ENCODE results near the gene GPER1.
"Not testable (repeated sequence)": the region's sequence is repeated elsewhere in the genome, so short reads cannot be mapped to it uniquely, and the experiment has no call there.

The GPER1 gene

DNA sequence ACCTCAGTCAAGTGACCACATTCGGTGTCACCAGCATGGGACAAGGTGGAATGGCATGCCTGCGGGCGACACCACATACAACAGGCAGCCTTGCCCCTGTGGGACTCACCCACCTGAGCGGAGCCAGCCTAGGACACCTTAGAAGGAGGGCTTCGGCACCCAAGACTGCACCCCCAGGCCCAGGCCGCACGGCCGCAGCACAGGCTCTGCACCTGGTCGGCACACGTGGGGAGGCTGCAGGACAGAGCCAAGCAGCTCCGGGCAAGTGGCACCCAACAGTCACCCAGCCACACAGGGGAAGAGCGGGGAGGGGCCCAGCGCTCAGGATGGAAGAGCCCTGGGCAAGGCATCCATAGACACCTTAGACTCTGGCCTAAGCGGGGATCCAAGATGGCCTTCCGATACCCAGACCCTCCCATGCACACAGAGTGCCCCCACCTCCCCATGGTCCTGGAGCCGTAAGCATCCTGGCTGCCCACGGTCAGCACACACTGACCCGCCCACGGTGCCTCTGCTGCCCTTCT, 16.1 kb upstream of the GPER1 start:
- no peak for DNase-seq

DNA sequence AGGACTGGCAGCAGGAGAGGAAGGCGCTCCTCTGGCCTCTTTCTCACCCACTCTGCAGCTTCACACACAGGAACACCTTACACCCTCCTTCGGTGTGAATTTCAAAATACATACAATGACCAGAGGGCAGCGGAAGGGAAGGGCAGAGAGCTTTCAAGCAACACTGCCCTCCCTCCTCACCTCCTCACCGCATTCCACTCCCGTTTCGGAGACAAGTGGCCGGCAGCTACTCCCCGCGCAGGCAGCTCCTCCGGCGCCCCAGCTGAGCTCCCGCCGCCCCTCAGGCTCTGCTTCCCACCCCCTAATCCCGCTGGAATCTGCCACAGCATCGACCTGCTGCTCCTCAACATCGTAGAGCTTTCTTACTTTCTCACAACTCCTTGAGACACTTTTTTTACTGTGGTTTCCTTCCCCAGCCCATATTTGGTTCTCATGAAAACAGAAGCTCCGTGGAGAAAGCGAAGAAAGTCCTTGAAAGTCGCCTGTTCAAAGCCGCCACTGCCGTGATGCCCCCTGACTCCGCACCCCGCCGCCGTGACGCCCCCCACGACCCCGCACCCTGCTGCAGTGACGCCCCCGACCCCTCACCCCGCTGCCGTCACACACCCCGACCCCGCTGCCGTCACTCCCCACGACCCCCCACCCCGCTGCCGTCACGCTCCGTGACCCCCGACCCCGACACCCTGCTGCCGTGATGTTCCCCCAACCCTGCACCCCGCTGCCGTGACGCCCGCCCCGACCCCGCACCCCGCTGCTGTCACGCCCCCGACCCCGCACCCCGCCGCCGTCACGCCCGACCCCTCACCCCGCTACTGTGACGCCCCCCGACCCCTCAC, 14.6 kb upstream of the GPER1 start:
- no peak for DNase-seq

DNA sequence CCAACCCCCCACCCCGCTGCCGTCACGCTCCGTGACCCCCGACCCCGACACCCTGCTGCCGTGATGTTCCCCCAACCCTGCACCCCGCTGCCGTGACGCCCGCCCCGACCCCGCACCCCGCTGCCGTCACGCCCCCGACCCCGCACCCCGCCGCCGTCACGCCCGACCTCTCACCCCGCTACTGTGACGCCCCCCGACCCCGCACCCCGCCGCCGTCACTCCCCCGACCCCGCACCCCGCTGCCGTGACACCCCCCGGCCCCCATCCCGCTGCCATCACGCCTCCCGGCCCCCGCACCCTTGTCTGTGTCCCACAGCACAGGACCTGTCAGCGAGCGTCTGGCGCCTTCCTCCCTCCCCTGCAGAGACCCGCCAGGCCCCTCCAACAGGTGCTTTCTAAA, 13.9 kb upstream of the GPER1 start:
- DNase-seq: not testable (repeated sequence)

DNA sequence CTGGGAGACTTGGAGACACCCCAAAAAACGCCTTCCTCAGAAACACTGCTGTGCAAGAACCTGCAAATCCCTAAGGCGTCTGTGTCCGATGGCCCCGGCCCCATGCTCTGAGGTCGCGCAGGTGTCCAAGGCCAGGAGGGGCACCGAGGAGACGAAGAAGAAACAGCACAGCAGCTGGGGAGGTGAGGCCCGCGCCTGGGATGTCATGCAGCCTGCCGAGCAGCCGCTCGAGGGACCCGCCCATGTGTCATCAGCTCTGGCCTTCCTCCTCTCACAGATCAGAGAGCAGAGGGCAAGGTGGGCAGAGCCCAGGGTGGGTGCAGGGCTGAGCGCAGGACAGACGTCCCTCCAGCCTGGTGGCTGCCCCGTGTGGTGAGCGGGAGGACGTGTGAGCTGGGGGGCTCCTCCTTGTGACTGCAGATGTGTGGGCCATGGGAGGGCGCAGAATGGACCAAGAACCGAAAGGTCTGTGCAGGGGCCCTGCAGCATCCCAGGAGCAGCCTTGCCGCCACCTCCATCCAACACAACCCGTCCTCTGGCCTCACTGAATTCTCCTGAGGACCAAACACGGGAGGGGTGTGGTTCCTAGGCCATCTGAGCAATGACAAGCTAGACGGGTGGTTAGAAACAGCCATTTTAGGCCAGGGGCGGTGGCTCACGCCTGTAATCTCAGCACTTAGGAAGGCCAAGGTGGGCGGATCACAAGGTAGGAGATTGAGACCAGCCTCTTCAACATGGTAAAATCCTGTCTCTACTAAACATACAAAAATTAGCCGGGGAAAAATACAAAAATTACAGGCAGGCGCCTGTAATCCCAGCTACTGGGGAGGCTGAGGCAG, 13.1 kb upstream of the GPER1 start:
- no peak for DNase-seq

DNA sequence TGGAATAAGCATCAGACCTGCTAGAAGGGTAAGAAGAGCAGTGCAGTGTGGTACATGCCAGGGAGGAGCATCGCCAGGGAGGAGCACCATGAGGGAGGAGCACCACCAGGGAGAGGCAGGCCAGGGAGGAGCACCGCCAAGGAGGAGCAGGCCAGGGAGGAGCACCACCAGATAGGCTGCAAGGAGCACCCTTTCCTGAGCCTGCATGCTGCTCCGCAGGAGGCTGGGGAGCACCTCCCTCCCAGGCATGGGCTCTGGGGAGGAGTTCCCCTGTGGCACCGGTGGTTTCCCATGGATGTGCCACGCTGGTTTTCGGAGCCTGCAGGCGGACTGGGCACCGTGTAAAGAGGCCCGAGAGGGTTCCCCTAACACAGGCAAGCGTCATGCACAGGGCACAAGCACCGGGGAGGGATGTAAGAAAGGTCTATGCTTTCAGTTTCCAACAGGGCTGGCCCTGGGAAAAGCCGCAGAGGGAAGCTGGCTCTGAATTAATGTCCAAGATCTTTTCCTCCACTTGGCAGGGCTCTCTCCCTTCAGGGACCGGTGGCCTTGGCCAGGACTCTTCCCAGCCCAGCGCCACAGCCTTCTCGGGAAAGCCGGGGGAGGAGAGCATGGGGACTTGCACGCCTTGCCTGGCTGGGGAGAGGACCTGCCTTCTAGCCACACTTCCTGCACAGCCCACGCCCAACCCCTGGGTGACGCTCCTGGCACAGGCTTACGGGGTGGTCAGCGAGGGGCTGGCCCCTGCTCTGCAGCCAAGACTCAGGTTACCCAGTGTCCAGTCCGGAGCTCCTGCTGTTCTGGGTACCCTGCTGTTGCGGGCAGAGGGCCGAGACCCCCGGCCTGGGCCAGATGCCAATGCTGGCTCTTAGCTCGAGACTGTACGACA, 11.5 kb upstream of the GPER1 start:
- DNase-seq: no peak

DNA sequence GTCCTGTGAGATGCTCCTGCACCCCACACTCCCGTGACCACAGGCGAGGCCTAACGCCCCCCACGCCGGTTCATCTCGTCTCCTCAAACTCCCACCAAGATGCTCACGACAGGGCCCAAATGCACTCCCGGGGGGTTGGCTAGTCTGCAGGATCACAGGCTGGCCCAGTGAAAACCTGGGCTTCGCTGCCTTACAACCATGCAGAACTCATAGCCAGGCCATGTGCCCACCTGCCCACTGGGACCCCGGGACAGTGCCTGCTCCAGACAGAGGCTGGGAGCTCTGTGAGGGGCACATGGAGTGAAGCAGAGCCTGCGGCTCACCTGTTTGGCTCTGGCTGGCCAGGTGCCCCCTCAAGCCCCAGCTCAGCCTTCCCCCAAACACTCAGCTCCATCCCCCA, 9.4 kb upstream of the GPER1 start:
- DNase-seq: no peak

DNA sequence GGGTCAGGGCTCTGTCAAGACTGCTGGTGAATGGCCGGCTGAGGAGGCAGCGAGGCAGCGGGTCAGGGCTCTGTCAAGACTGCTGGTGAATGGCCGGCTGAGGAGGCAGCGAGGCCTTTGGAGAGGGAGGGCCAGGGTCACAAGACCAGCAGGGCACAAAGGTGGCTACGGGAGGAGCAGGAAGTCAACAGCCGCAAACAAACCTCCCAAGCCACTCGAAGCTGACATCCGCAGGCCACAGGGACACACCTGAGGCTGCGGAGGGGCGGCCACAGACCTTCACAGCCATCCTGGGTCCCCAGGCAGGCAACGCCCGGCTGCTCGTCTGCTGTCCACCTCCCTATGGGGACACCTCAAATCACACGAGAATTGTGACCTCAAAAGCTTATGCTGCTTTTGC, 8.9 kb upstream of the GPER1 start:
- no peak for DNase-seq

DNA sequence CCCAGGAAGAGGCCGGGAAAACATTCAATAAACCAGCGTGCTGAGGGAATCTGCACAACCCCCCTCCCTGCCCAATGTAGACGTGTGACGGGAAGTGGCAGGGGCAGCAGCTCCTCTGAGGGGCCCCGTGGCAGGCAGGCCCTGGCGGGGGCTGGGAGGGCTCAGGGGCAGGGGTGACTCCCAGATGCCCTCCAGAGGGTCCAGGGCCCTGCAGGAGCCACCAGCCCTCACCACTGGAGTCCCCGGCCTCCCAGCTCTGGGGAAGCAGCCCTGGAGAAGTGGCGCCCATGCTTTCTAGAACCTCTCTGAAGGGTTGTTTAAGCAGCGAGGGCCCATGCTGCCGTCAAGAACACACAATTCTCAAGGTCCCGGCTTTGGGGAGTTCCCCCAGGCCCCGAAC, 8.4 kb upstream of the GPER1 start:
- no peak for DNase-seq

DNA sequence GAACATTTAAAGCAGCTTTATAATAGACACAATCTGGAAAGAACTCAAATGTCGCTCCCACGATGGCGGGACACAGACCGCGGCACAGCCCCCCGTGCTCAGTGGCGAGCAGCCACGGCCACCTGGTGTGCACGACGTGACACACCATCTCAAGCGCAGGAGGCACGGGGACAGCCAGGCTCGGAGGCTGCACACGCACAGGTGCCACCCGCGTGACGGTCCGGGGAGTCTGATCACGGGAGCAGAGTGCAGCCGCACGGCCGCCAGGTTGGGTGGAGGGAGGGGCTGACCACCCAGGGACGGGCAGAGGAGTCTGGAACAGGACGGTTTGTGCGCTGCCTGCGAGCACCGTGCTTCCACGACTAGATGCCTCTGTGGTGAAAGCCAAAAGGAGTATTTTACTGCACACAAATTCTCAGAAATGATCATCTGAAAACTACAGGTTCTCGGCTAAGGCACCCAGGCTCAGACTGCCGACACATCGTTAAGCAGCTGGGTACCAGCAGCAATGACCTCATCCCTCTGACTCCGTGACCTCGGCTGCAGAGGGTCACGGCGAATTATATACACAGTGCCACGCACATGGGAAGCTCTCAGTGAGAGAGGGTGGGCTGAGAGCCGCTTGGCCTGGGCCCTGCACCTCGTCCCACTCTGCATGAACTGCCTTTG, 7.5 kb upstream of the GPER1 start:
- no peak for DNase-seq

DNA sequence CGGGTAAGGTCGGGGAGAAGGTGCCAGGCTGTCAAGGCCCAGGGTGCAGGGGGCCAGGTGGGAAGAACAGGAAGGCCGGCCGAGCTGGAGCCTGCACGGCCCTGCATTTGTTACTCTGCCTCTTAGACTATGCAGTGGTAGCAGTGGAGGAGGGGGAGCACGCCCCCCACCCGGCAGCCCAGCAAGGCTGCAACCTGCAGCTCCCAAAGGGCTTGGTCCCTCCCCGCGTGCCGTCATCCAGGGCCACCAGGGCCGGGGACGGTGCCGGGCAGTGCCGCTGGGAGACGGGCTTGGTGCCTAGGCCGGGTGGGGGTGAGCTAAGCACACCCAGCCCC, 7.0 kb upstream of the GPER1 start:
- DNase-seq: no peak

DNA sequence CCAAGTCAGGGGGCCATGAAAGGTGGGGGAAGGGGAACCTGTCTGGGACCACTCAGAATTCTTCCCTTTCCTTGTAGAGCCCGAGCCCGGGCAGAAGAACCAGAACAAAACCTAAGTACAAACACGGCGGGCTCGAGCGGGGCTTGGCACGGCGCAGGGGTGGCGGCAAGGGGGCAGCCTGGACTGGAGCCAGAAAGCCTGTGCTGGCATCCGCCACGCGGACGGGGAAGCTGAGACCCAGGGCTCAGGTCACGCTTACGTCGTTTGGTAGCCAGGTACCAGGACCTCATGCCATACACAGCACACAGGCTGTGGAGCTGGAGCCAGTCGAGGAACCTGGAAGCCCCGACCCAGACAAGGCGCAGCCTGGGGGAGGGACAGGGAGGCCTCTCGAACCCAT, 6.6 kb upstream of the GPER1 start:
- no peak for DNase-seq

DNA sequence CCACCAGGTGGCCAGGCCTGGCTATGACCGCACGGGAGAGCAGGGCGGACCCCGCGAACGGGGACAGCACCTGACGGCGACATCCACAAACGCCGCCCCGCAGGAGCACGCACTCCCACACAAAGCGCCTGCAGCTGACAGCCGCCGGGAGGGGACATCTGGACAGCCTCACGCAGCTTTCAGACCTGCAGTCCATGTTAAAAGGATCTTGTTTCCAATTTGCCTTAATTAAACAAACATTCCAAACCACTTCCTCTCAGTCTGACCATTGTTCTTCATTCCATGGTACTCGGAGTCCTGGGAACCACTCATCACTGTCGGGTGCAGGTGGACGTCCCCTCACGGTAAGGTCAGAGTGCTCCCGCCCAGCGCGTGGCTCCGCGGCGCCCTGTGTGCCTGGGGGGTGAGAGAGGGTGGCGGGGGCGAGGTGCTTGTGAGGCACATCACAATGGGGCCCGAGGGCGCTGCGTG, 5.9 kb upstream of the GPER1 start:
- DNase-seq: no peak

DNA sequence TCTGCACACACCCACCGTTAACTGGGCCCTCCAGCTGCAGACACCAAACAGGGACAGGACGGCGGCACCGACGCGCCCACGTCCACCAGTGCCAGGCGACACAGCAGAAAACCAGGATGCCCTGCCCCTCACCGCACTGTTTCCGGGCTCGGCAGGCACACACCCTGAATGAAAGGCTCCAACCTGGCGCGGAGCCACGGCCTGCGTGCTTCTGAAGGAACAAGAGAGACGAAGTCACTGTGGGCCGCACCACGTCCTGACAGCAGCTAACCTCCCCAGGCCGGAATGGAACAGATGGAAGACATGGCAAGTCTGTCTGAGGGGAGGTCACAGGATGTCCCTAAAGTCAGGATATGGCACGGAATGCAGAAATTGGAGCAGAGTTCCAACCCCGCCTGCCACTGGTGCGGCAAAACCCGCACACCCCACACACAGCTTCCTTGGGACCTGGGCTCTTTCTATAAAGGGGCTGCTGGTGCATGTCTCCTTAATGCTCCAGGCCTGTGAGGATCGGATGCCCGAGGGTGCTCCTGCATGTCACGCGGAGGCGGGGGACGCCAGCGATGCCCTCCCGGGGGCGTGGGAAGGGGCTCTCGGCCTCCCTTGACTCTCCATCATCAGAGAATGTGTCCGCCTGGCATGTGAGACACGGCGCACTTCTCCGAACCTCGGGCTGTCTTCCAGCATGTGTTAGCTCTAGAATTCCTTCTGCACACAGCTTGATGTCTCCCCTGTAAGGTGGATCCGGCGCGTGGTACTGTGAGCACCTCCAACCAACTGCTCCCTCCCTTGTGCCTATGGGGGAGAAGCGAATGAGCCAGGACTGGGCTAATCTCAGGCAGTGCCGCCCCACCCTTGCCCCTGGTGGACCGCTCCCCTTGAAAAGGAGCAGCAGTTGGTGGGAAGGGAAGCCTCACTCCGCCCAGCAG, 3.9 kb upstream of the GPER1 start:
- DNase-seq: no peak

DNA sequence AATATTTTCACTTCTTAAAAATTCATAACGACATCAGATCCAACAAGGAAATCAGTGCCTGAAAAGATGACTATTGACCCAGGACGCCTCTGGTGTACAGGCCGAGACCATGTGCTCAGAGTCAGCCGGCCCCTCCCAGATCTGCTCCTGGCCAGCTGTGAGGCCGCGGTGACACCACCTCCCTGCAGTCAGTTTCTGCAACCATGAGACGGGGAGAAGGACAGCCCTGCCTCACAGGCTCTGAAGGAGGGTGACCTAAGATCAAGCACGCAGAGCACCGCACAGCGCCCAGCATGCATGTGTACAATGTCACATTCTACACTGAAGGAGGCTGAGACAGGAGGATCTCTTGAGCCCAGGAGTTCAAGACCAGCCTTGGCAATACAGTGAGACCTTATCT, 2.6 kb upstream of the GPER1 start:
- no peak for DNase-seq

DNA sequence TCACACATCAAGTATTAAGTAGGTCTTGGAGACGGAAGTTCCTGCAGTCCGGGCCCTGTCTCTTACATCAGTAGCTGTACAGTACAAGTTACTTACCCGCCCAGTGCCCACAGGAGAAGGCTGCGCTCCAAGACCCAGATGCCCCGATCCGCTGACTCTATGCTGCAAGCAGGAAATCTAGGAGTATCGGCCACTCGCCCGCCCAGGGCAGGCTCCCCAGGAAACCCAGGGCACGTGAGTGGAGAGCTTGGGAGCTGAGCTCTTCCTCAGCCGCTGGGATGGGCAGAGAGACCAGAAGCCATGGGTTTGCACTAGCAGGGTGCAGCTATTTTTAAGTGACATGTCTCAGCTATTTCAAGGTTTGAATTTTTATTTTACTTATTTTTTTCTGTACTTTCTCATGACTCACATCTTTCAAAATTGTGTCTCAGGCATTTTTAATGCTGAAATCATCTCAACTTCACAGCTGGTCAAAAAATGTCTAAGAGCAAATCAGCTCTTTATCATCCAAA, 1.9 kb upstream of the GPER1 start:
- DNase-seq: no peak

DNA sequence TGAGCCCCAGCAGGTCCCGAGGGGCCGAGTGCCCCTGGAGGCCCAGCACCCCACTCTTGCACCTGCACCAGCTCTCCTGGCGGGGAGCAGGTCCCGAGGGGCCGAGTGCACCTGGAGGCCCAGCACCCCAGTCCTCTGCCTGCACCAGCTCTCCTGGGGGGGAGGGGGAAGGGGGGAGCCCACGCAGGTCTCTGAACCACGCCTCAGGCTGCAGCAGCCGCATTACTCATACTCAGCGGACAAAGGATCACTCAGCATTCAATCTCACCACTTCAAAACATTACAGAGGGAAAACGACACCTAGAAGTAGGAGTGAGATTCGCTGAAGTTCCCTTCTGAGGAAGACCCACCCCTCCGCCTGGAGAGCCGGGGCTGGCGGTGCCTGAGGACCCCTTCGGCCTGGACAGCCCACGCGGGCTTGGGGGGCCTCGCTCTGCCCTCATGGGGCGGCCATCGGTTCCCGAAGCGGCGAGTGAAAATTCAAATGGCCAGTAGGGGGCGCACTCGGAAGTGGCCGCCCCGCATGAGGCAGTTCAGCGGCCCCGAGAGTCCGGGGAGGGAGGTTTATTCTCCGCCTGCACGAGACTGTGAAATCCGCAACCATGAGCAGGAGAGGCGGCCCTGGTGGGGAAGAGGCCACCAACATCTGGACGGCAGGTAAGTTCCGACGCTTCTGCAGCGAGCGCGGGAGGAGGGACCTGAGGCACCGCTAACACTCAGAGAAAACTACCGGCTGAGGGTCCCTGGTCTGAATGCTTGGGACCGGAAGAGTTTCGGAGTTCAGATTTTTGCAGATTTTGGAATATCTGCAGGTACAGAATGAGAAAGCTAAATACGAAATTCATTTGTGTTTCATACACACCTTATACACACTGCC, 1.1 kb upstream of the GPER1 start:
- DNase-seq: no peak

DNA sequence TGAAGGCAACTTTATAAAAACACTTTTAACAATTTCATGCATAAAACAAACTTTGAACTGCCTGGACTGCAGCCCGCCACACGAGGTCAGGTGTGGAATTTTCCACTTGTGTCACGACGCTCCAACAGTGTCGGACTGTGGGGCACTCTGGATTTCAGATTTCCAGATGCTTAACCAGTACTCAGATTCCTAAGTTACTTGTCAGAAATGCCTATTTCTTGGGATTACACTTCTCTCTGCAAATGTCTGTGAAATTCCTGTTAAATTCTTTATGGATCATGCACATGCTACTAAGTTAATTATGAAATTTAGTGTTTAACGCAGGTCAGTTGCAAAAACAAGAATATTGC, 473 bp upstream of the GPER1 start:
- DNase-seq: no peak

DNA sequence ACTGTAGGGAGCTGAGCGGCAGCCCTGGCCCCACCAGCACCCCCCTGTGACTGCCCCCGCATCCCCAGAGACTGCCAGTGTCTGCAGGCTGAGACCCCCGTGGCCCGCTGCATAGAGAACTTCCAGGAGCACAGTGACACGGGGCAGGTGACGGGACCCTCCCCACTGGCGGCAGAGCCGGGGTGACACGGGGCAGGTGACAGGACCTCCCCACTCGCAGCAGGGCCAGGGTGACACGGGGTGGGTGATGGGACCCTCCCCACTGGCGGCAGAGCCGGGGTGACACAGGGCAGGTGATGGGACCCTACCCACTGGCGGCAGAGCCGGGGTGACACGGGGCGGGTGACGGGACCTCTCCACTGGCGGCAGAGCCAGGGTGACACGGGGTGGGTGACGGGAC, 2.3 kb downstream of the GPER1 start:
- DNase-seq: no peak

DNA sequence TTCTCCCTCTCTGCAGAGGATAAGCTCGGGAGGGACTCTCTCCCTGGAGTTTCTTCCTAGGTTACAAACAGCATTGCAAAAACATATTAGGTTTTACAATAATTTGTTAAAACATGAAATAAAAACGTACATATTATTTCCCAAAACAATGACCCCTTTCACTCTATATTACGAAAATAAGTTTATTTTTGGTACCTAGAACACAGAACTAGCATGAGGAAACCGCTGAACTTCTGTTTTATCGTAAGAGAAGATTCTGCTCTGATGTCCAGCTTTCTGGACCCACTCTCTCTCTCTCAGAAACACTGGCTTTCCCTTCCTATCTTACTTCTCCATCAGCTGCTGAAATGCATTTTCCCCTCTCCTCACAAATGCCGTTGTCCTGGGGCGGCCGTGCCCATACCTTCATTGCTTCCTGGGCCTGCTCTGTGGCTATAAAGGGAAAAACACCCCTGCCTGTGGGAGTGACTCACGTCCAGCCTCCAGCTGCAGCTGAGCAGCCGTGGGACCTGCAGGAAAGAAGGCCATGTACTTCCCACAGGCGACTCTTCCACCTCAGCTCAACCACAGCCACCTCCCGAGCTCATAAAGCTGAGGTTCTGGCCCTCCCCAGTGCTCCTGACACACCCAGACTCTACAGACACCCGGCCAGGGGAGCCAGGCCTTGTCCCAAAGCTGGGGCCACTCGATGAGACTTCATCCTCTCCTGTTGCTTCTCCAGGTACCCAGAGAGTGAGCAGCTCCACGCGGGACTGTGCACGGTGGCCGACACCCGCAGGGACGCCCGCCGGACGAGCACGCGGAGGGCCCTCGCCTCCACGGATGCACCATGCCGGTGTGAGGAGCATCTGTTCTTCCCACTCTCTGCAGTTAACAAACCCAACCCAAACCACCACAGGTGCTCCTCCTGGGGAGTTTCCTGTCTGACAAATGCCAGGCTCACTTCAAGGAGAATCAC, 3.1 kb downstream of the GPER1 start:
- no peak for DNase-seq

Data from NCI-H446 treated with DMSO at 0.1 percent for 48 hours (cell line).